HG03457 (cell line): ENCODE results near the gene ZNF618.

Source experiments
- ATAC-seq: cut with Tn5 transposase; IDR thresholded peaks from one replicate; pipeline ENCODE4 v1.9.1; 2021; ENCODE audit warnings: moderate number of reproducible peaks; ENCODE audit not compliant: unreplicated experiment

ZNF618 gene

GRCh38 chr9:114055061-114055460 lies 179.0 kb downstream of the ZNF618 start:
- no peak for ATAC-seq

GRCh38 chr9:114055894-114056293 lies 179.8 kb downstream of the ZNF618 start:
- no peak for ATAC-seq

DNA sequence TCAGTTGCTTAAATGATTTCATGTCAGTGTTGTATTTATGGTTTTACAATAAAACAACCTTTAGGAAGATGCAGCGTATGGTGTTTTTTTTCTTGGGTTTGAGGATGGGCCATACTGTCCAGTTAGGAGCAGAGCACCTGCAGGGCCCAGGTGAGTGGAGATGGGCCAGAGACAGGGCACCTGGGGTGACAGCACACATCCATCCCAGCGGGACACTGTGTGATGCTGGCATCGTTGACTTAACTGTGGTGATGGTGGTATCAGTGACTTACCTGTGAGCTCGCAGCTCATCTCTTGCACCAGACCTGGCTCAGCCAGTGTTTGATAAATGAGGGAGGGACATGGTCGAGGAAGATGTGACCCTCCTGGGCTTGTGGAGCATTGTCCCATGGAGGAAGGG lies 180.4 kb downstream of the ZNF618 start:
- ATAC-seq: no peak

DNA sequence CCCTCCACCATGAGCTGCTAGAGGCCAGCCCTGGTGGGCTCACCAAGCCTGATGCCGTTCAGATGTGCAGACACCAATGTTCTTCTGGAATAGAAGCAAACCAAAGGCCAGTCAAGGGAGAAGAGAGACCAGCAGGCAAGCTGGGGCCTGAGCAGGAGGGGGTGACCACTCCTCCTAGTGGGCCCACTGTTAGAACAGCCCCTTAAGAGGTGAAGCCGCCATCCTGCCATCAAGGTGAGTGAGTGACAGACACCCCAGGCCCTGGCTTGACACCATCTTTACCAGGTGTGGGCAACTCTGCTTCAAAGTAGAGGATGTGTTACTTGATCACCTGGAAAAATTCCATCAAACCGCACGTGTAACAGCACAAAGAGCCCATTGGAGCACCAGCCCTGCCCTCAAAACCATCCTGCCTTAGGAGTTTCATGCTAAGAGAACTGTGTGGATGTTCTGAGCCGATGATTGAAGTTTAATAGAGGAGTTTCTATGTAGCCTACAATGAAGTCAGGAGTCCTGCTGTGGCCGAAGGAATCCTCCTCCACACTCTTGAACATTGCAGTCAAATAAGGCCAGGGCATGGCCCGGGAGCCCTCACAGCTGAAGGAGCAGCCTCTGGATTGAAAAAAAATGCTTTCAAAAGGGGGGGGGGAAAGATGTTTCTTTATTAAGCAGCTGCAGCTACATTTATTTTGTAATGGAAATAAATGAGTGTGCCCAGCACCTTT lies 181.2 kb downstream of the ZNF618 start:
- ATAC-seq: no peak

DNA sequence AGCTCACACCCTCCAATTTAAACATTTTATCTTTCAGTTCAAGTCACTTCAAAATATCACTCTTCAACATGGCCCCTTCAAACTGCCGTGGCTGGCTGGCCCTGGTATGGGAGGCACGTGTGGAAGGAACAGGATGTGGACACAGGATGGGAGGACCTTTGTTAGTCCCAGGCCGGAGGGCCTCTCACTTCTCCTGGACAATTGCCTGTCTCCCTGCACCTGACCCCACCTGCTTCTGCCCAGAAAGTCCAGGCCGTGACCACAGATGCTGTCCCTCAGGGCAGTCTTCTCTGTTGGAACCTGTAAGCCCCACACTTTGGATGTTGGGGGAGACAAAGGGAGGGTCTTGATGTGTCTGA lies 182.6 kb downstream of the ZNF618 start:
- no peak for ATAC-seq

DNA sequence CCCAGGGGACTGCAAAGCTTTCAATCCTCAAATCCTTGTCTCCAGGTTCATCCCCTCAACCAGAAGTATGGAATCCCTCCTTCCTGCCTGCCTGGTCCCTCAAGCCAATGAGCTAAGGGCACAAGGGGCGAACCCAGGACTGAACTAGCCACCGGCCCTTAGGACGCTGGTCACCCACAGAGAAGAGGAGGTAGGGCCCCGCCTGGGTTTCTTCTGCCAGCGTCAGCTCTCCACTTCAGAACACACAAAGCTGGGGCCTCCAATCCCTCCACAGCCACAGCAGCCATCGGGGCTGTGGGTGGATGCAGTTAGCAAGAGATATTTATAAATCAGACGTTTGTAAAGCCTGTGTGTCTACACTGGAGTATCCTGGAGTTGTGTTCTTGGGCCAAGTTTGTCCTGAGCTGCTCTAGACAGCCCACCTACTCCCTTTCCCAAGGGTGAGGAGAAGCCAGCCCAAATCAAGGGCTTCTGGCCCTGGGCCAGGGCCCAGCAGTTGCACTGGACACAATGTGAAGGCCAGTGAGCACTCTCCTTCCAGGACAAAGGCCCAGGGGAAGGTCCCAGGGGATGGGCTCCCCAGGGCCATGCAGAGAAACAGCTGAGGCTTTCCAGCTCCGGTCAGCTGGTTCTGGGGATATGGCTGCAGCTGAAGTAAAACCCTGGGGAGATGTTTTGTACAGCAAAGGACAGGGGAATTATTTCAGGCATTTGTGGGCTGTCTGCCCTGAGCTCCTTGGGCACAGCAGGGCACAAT lies 183.1 kb downstream of the ZNF618 start:
- no peak for ATAC-seq

- no peak for ATAC-seq
These were observed 184.0 kb downstream of the ZNF618 start for GRCh38 chr9:114060070-114060469.

GRCh38 chr9:114060711-114061110 lies 184.6 kb downstream of the ZNF618 start:
- ATAC-seq: no peak

DNA sequence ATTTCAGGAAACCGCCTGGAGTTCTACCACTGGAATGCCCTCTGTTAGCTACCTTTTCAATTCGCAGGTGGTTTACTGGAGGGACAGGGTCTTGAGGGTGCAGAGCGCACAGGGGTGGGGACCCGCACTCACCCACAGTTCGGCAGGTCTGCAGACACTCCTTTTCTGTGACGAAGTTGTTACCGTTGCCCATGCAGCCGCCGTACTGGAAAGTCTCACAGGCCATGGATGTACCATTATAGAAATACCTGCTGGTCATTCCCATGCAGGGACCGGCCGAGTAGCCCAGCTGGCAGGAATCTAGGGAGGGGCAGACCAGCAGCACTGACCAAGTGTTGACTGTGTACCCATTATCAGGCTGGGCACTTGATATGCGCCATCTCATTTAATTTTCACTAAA lies 185.2 kb downstream of the ZNF618 start:
- ATAC-seq: no peak

GRCh38 chr9:114061830-114062474 lies 185.8 kb downstream of the ZNF618 start:
- ATAC-seq: no peak

- ATAC-seq: no peak
These were observed 189.2 kb downstream of the ZNF618 start for GRCh38 chr9:114065304-114065703.

GRCh38 chr9:114069476-114070187 lies 193.5 kb downstream of the ZNF618 start:
- ATAC-seq: no peak

GRCh38 chr9:114070188-114071103 lies 194.3 kb downstream of the ZNF618 start:
- ATAC-seq: no peak

- ATAC-seq: no peak
These were observed 195.2 kb downstream of the ZNF618 start for GRCh38 chr9:114071197-114071795.

DNA sequence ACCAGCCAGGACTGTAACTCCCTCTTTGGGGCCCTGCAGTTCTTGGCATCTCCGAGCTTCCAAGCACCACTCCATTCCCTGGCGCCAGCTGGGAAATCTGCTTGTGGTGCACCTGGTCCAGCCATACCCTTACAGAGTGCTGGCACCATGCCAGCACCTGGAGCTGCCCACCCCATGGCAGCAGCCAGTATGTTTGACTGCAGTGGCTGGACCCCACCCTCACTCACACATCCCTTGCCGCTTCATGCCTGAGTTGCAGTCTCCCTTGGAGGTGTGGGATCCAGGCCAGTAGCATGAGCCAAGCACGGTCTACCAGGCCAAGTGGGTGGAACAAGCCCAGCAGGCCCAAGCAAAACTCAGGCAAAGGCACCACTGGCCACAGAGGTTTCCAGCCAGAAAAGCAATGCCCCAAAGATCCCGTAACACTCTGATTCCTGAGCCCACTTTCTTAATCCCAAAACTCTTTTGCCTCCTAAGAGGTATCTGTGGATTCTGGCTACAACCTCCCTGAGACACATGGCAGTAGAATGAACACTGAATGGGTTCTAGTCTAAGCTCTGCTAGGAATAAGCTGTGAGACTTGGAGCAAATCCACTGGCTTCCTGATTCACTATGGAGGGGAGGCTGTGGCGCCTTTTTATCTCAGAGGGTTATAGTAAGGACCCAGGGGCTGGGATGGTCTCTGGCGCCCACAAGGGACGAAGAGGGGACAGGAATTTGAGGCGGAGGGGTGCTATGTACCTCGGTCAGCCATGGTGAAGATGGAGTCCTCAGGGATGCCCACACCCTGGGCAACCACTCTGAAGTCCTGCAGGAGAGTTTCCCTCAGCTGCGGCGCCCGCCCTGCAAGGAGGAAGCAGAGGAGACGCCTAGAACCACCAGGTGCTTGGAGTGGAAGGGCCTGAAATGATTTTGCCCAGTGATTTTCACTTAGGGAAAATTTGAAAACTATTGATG lies 196.4 kb downstream of the ZNF618 start:
- no peak for ATAC-seq

- no peak for ATAC-seq
These were observed 199.5 kb downstream of the ZNF618 start for GRCh38 chr9:114075602-114076001.

- ATAC-seq: no peak
These were observed 200.4 kb downstream of the ZNF618 start for GRCh38 chr9:114076237-114077161.
